ENCODE results near the gene ADD2. TPM values are rescaled to one million over a fixed set of nuclear protein-coding genes. Genes with fewer than 3 reads are reported as not detected.

The ADD2 gene
- total RNA-seq, 2 experiments from 2014 or later: 1.3 to 1.4 TPM

DNA sequence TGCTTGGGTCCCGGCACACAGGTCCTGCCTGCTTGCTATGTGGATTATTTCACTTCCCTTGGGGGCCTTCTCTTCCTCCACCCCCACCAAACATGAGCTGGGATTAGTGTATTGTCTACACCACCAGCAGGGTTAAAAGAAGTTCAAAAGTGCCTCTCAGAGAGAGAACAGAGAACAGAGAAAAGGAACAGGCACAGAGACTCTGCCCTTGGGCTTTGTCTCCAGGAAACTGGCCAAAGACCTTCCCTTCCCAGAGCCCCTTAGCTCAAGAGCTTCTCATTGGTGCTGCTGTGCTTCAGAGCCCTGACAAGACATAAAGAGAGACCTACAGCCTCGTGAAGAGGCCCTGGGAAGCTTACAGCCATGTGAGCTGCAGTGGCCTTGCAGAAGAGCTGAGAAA lies 29.5 kb upstream of the ADD2 start:
- ChIA-PET POLR2A (no interaction called here), CTCF (interaction anchor here (0.6 kb wide), 1 partner anchor 142 kb away, joined by 5 read pairs; no protein-coding TSS in a partner anchor)
- no peak overlapping the region for H3K4me3 Mint-ChIP-seq
- no peaks in the 10 kb centered on the region for H3K36me3 Mint-ChIP-seq (ENCODE audit: low read depth)
- no peak overlapping the region for H3K27ac Mint-ChIP-seq
- H3K9me3 Mint-ChIP-seq: peaks cover 10% of the 10 kb centered on the region
- DNase-seq: no peak
- H3K27me3 Mint-ChIP-seq: peaks cover 29% of the 10 kb centered on the region
- H3K4me1 Mint-ChIP-seq: no peaks in the 10 kb centered on the region

- Mint-ChIP-seq H3K27me3 (peaks cover 38% of the 10 kb centered on the region), H3K4me3 (no peak overlapping the region), H3K9me3 (peaks cover 10% of the 10 kb centered on the region), H3K4me1 (no peaks in the 10 kb centered on the region), H3K36me3 (ENCODE audit: low read depth) (no peaks in the 10 kb centered on the region), H3K27ac (no peak overlapping the region)
- ChIA-PET POLR2A (no interaction called here), CTCF (interaction anchor here (1.0 kb wide), 1 partner anchor 74 kb away, joined by 3 read pairs; no protein-coding TSS in a partner anchor)
- DNase-seq: no peak
These were observed 28.3 kb upstream of the ADD2 start for GRCh38 chr2:70796262-70796661.

DNA sequence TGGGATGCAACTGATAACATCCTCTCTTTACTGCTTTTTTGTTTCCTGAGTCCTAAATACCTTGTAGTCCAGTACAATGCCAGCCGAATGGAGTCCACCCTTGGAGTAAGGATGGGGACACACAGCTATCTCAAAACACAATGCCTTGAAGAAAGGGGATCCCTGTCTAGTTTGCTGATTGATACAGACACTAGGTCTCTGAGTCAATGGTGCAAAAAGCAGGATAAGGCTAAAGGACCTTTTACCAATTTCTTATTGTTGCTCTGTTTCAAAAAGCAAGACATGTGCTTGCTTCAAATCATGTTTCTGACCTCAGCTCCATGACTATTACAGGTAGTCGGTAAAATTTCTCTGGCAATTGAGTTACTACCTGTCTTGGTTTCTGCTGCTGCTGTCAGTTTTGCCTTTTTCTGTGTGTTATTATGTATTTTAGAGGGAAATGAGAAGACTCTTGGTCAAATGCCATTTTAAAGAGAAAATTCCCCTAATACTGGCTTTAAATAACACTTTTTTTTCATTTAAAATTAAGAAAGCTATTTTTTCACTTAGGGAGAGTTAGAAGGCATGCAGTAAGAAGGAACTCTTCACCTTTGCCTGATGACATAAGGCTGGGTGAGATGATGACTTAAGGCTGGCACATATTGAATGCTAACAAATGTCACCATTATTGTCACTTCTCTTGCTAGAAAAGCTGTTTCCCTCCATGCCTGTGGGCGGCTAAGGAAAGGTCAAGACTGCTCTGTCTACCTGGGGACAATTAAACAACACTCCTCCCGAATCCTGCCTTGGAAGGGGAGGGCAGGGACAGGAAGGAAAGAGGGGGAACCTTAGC lies 27.4 kb upstream of the ADD2 start:
- peaks cover 43% of the 10 kb centered on the region for H3K27me3 Mint-ChIP-seq
- H3K27ac Mint-ChIP-seq: no peak overlapping the region
- ChIA-PET CTCF (interaction anchor here (1.1 kb wide), 1 partner anchor 125 kb away, joined by 3 read pairs; no protein-coding TSS in a partner anchor), POLR2A (no interaction called here)
- peaks cover 10% of the 10 kb centered on the region for H3K9me3 Mint-ChIP-seq
- H3K4me3 Mint-ChIP-seq: no peak overlapping the region
- no peak for DNase-seq
- no peaks in the 10 kb centered on the region for H3K36me3 Mint-ChIP-seq (ENCODE audit: low read depth)
- H3K4me1 Mint-ChIP-seq: peaks cover 3% of the 10 kb centered on the region

DNA sequence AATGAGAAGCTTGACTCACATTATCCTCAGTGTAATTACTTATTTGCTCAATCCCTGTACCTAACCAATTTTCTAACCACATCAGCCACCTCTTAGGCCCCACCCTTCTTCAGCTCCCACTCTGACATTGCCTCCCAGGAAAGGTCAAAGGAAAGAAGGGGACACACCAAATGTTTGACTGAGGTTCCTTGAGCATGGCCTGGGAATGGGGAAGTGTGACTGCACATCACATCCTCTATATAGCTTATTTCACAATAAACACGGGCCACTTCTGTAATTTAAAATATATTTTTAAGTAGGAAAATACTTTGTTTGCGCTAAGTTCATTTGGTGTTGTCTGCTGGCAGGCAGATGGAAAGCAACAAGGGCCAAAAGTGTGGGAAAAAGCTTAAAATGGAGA lies 25.4 kb upstream of the ADD2 start:
- CTCF ChIA-PET: interaction anchor here (0.8 kb wide), 1 partner anchor 26 kb away, joined by 3 read pairs; no protein-coding TSS in a partner anchor

DNA sequence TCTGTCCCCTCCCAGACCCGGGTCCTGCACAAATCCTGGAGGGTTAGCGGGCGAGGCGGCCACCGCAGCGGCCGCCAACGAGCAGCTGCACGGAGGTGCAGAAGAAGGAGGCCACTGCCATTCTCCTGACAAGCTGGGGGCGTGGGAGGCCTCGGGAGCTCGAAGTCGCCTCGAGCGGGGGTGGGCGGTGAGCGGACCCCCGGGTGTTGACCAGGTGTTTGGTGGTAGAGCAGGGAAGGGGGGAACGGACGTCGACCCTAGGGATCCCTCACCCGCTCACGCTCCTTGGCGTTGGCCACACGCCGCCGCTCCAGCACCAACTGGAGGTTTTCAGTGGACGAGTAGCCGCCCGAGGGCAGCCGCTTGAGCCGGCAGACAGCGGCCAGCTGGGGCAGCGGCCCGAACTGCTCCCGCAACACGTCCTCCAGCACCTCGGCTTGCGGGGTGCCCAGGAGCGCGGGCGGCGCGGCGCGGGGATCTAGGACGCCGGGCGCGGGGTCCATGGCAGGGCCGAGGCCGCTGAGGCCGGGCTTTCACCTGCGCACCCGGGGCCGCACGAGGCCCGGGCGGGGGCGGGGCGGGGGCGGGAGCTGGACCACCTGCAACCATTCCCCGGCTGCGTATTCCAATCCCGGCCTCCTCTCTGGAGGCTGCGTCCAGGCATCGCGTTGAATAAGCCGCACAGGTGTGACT lies 22.3 kb upstream of the ADD2 start, which contains the start of gene FIGLA:
Gene FIGLA, minus strand, starts transcription at position 508 of the 693 bp plus-strand sequence. Its CDS starts 5 bp downstream, at position 503.
- no peak for DNase-seq
- ChIA-PET POLR2A (no interaction called here), CTCF (interaction anchor here (0.7 to 1.9 kb wide), 9 partner anchors 9 to 175 kb away, joined by 3 to 6 read pairs (median 3); partner anchors contain the start of gene ADD2)
- no peak within 1 kb of the TSS for H3K27ac Mint-ChIP-seq
- H3K4me3 Mint-ChIP-seq: peak within 1 kb of the TSS; percentile 47
- H3K36me3 Mint-ChIP-seq (ENCODE audit: low read depth): no peaks in the 10 kb centered on the region
- no peaks in the 10 kb centered on the region for H3K9me3 Mint-ChIP-seq
- peaks cover 59% of the 10 kb centered on the region for H3K27me3 Mint-ChIP-seq
- H3K4me1 Mint-ChIP-seq: peaks cover 9% of the 10 kb centered on the region

More for the DNA sequence above, 25.4 kb upstream of the ADD2 start:
- no peak for DNase-seq
- Mint-ChIP-seq H3K27ac (no peak overlapping the region), H3K36me3 (ENCODE audit: low read depth) (no peaks in the 10 kb centered on the region), H3K27me3 (peaks cover 44% of the 10 kb centered on the region), H3K4me1 (peaks cover 9% of the 10 kb centered on the region), H3K9me3 (no peaks in the 10 kb centered on the region), H3K4me3 (no peak overlapping the region)
- POLR2A ChIA-PET: no interaction called here

- DNase-seq: peak; percentile 66
- H3K4me1 Mint-ChIP-seq: peaks cover 9% of the 10 kb centered on the region
- H3K9me3 Mint-ChIP-seq: no peaks in the 10 kb centered on the region
- H3K36me3 Mint-ChIP-seq (ENCODE audit: low read depth): no peaks in the 10 kb centered on the region
- POLR2A ChIA-PET: no interaction called here
- H3K4me3 Mint-ChIP-seq: peak overlapping the region; percentile 47
- peaks cover 55% of the 10 kb centered on the region for H3K27me3 Mint-ChIP-seq
- CTCF ChIA-PET: interaction anchor here (0.7 to 1.9 kb wide), 12 partner anchors 8 to 164 kb away, joined by 3 to 7 read pairs (median 4); partner anchors contain the start of gene ADD2
- no peak overlapping the region for H3K27ac Mint-ChIP-seq
These were observed 21.5 kb upstream of the ADD2 start for GRCh38 chr2:70789304-70790135.

- H3K36me3 Mint-ChIP-seq (ENCODE audit: low read depth): no peaks in the 10 kb centered on the region
- H3K27ac Mint-ChIP-seq: no peak overlapping the region
- CTCF ChIA-PET: interaction anchor here (0.6 to 2.0 kb wide), 6 partner anchors 9 to 481 kb away, joined by 3 to 7 read pairs (median 4); no protein-coding TSS in a partner anchor
- peaks cover 6% of the 10 kb centered on the region for H3K4me1 Mint-ChIP-seq
- no peak overlapping the region for H3K4me3 Mint-ChIP-seq
- H3K9me3 Mint-ChIP-seq: no peaks in the 10 kb centered on the region
- peaks cover 37% of the 10 kb centered on the region for H3K27me3 Mint-ChIP-seq
- DNase-seq: no peak
- POLR2A ChIA-PET: no interaction called here
These were observed 17.3 kb upstream of the ADD2 start for GRCh38 chr2:70785137-70785911.

DNA sequence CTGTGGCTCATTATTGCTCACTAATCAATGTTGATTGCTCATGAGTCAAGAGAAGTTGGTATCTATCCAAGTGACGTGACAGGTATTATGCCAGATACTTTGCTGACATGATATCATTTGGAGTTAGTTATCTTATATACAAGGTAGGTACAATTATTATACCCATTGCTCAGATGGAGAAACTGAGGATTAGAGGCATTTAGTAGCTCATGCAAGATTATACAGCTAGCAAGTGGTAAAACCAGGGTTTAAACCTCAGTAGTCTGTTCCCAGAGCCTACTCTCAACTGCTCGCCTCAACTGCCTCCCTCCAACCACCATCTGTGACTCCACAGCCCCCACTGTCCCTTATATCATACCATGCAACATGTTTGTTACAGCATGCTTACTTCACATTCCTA lies 16.3 kb upstream of the ADD2 start:
- peaks cover under 1% of the 10 kb centered on the region for H3K4me1 Mint-ChIP-seq
- no peak overlapping the region for H3K27ac Mint-ChIP-seq
- ChIA-PET CTCF (interaction anchor here (0.6 to 2.0 kb wide), 3 partner anchors 8 to 480 kb away, joined by 4 to 7 read pairs (median 5); no protein-coding TSS in a partner anchor), POLR2A (no interaction called here)
- no peaks in the 10 kb centered on the region for H3K36me3 Mint-ChIP-seq (ENCODE audit: low read depth)
- no peak for DNase-seq
- peaks cover 38% of the 10 kb centered on the region for H3K27me3 Mint-ChIP-seq
- H3K9me3 Mint-ChIP-seq: no peaks in the 10 kb centered on the region
- no peak overlapping the region for H3K4me3 Mint-ChIP-seq

- H3K27ac Mint-ChIP-seq: no peak overlapping the region
- no peak for DNase-seq
- no peaks in the 10 kb centered on the region for H3K9me3 Mint-ChIP-seq
- ChIA-PET POLR2A (no interaction called here), CTCF (interaction anchor here (1.8 kb wide), 1 partner anchor 168 kb away, joined by 6 read pairs; no protein-coding TSS in a partner anchor)
- H3K4me1 Mint-ChIP-seq: no peaks in the 10 kb centered on the region
- no peak overlapping the region for H3K4me3 Mint-ChIP-seq
- H3K27me3 Mint-ChIP-seq: peaks cover 35% of the 10 kb centered on the region
- H3K36me3 Mint-ChIP-seq (ENCODE audit: low read depth): no peaks in the 10 kb centered on the region
These were observed 12.0 kb upstream of the ADD2 start for GRCh38 chr2:70779911-70780545.

DNA sequence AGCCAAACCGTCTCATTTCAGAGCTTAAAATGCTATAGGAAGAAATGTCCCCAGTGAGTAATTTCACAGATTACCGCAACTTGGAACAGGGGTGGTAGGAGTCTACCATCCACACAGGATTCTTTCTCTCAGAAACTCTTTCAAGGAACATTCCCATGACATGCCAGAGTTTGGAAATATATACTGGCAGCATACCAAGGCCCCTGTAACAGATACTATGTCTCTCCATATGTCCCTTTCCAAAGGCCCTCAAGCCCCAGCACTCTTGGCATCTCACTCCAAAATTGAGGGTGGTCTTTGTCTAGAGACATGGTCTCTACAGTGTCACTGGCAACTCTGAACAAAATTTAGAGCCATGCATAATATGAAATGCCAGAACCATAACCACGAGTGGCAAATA lies 11.5 kb upstream of the ADD2 start:
- Mint-ChIP-seq H3K4me3 (no peak overlapping the region), H3K27me3 (peaks cover 39% of the 10 kb centered on the region), H3K4me1 (no peaks in the 10 kb centered on the region), H3K36me3 (ENCODE audit: low read depth) (no peaks in the 10 kb centered on the region), H3K9me3 (no peaks in the 10 kb centered on the region), H3K27ac (no peak overlapping the region)
- POLR2A ChIA-PET: no interaction called here
- no peak for DNase-seq
- CTCF ChIA-PET: interaction anchor here (1.2 kb wide), 1 partner anchor 12 kb away, joined by 3 read pairs; the partner anchor contains the start of gene ADD2

GRCh38 chr2:70778676-70779075 lies 10.7 kb upstream of the ADD2 start:
- no peak for DNase-seq
- no peaks in the 10 kb centered on the region for H3K4me1 Mint-ChIP-seq
- H3K27ac Mint-ChIP-seq: no peak overlapping the region
- ChIA-PET CTCF (interaction anchor here (1.2 kb wide), 1 partner anchor 11 kb away, joined by 3 read pairs; the partner anchor contains the start of gene ADD2), POLR2A (no interaction called here)
- no peak overlapping the region for H3K4me3 Mint-ChIP-seq
- H3K27me3 Mint-ChIP-seq: peaks cover 46% of the 10 kb centered on the region
- peaks cover under 1% of the 10 kb centered on the region for H3K9me3 Mint-ChIP-seq
- H3K36me3 Mint-ChIP-seq (ENCODE audit: low read depth): no peaks in the 10 kb centered on the region
